Uterus (tissue), 2 donors: ENCODE data around the gene NPW.

Experiments used
- CTCF ChIP-seq, 4 experiments: fragments of 200-600 bp in 2 of 4; fragments of 450-650 bp in 2 of 4; sonication (generic) in 2 of 4; IDR thresholded peaks; one replicate each; pipeline ENCODE4 v1.5.1; 2016 to 2019; ENCODE audit warnings: antibody characterized with exemption in 4 of 4, mild to moderate bottlenecking in 2 of 4, moderate library complexity in 1 of 4
- POLR2A ChIP-seq, 2 donors: fragments of 450-650 bp; IDR thresholded peaks; one replicate each; pipeline ENCODE4 v1.6.1; 2016; ENCODE audit warnings: antibody characterized with exemption in 2 of 2, mild to moderate bottlenecking in 1 of 2, moderate library complexity in 1 of 2

GRCh38 chr16:2042986-2043666 lies 23.5 kb downstream of the NPW start:
- no peak for TF ChIP-seq POLR2A (IDR thresholded peaks at IDR 0.05)
- TF ChIP-seq CTCF (IDR thresholded peaks at IDR 0.05), result no peak
